Sigmoid colon (tissue), 7 donors: Measurements from ENCODE around the gene MED13L. TPM values are rescaled to one million over a fixed set of nuclear protein-coding genes. Genes with fewer than 3 reads are reported as not detected.

Experiments
- DNase-seq: peaks from one replicate; pipeline ENCODE4 v3.0.0-alpha.2; 2019
- H3K27ac ChIP-seq, 4 donors: fragments of 200-600 bp; sonication (generic); one replicate each; pipeline ENCODE4 v1.5.1; 2016 to 2019; ENCODE audit warnings: mild to moderate bottlenecking in 1 of 4
- H3K27me3 ChIP-seq, 3 donors: fragments of 200-600 bp; sonication (generic); one replicate each; pipeline ENCODE4 v1.5.1; 2019; ENCODE audit warnings: mild to moderate bottlenecking in 1 of 3
- H3K36me3 ChIP-seq, 4 donors: fragments of 200-600 bp; sonication (generic); one replicate each; pipeline ENCODE4 v1.5.1; 2016 to 2019
- H3K4me1 ChIP-seq, 4 donors: fragments of 200-600 bp; sonication (generic); one replicate each; pipeline ENCODE4 v1.5.1; 2017 to 2019
- H3K4me3 ChIP-seq, 4 donors: fragments of 200-600 bp; sonication (generic); one replicate each; pipeline ENCODE4 v1.5.1; 2017 to 2019; ENCODE audit warnings: mild to moderate bottlenecking in 2 of 4, moderate library complexity in 1 of 4
- H3K9me3 ChIP-seq, 4 donors: fragments of 200-600 bp in 3 of 4; sonication (generic) in 3 of 4; one replicate each; pipeline versions ENCODE4 v1.5.1 to v1.6.1; 2013 to 2019
- CTCF ChIP-seq, 4 experiments: fragments of 450-650 bp in 3 of 4; fragments of 200-600 bp in 1 of 4; IDR thresholded peaks; one replicate each; pipeline ENCODE4 v1.5.1; 2016 to 2019; ENCODE audit warnings: antibody characterized with exemption in 4 of 4, mild to moderate bottlenecking in 3 of 4, moderate library complexity in 2 of 4
- EP300 ChIP-seq, 4 donors: sonication (generic); formaldehyde crosslinking; IDR thresholded peaks; one replicate each; pipeline ENCODE4 v1.6.1; 2017; ENCODE audit warnings: antibody characterized with exemption in 4 of 4
- POLR2A ChIP-seq, 2 donors: fragments of 450-650 bp; IDR thresholded peaks; one replicate each; pipeline ENCODE4 v1.6.1; 2016; ENCODE audit warnings: antibody characterized with exemption in 2 of 2, mild to moderate bottlenecking in 2 of 2, moderate library complexity in 2 of 2
- POLR2AphosphoS5 ChIP-seq, 4 donors: sonication (generic); formaldehyde crosslinking; IDR thresholded peaks; one replicate each; pipeline ENCODE4 v1.6.1; 2017; ENCODE audit warnings: antibody characterized with exemption in 4 of 4
- whole genome bisulfite sequencing, 2 donors: extraction: QIAGEN DNeasy Blood & Tissue Kit; methylation state at CpG; one replicate each; pipeline ENCODE4 v1.1.7; 2013; 5-methylcytosine and 5-hydroxymethylcytosine counted together
- intact Hi-C: fragments of 100-400 bp; cut with DNase I; formaldehyde crosslinking; loops from one replicate; pipeline ENCODE4 v1.15.1; 2023
- polyA plus RNA-seq, 3 donors: library from polyadenylated mRNA; stranded (reverse); fragments of 200-250 nt; gene quantifications; one replicate each; pipeline ENCODE4 v1.2.3, GENCODE V29; 2013
- total RNA-seq, 4 donors: library from RNA; depleted of rRNA; stranded (reverse); fragments of >200 nt; gene quantifications; one replicate each; pipeline ENCODE4 v1.1.0, GENCODE V29; 2016
- donor health status: healthy with polysubstance abuse.
- donor health status: Bipolar disorder and iron deficiency.
- donor health status: healthy.

MED13L gene
- total and polyA plus RNA-seq, 7 donors: 12.5 to 246 (median 151) TPM

- Histone ChIP-seq H3K36me3 (no peaks in the 10 kb centered on the region), H3K9me3 (peaks cover 0 to 5% (median 4%) of the 10 kb centered on the region in 4 donors), H3K4me3 (no peak overlapping the region), H3K27me3 (peaks cover 0 to 17% (median 0%) of the 10 kb centered on the region in 3 donors), H3K27ac (no peak overlapping the region), H3K4me1 (no peaks in the 10 kb centered on the region)
- intact Hi-C loops: no loop called here
- TF ChIP-seq POLR2A (IDR thresholded peaks at IDR 0.05) (no peak), EP300 (IDR thresholded peaks at IDR 0.05) (no peak), CTCF (IDR thresholded peaks at IDR 0.05) (no peak), POLR2AphosphoS5 (IDR thresholded peaks at IDR 0.05) (no peak)
- WGBS, 2 donors: 86 to 87% methylated on average over 5 of the region's 5 CpGs
- no peak for DNase-seq
These were observed 353.6 kb downstream of the MED13L start for GRCh38 chr12:115923851-115924250.

- peaks cover 0 to 5% (median 4%) of the 10 kb centered on the region in 4 donors for H3K9me3 ChIP-seq
- intact Hi-C loops: no loop called here
- H3K36me3 ChIP-seq: no peaks in the 10 kb centered on the region
- no peak overlapping the region for H3K4me3 ChIP-seq
- TF ChIP-seq EP300 (IDR thresholded peaks at IDR 0.05) (no peak), POLR2AphosphoS5 (IDR thresholded peaks at IDR 0.05) (no peak), POLR2A (IDR thresholded peaks at IDR 0.05) (no peak), CTCF (IDR thresholded peaks at IDR 0.05) (no peak)
- H3K4me1 ChIP-seq: no peaks in the 10 kb centered on the region
- WGBS, 2 donors: 72 to 80% methylated on average over 8 of the region's 8 CpGs
- peaks cover 0 to 17% (median 0%) of the 10 kb centered on the region in 3 donors for H3K27me3 ChIP-seq
- no peak overlapping the region for H3K27ac ChIP-seq
- no peak for DNase-seq
These were observed 354.4 kb downstream of the MED13L start for GRCh38 chr12:115922952-115923564.

- no peaks in the 10 kb centered on the region for H3K36me3 ChIP-seq
- H3K4me3 ChIP-seq: no peak overlapping the region
- H3K4me1 ChIP-seq: peaks cover 0 to 5% (median 4%) of the 10 kb centered on the region in 4 donors
- no peak overlapping the region for H3K27ac ChIP-seq
- intact Hi-C loops: no loop called here
- no peak for DNase-seq
- H3K9me3 ChIP-seq: peaks cover 0 to 5% (median 4%) of the 10 kb centered on the region in 4 donors
- peaks cover 4 to 41% (median 5%) of the 10 kb centered on the region in 3 donors for H3K27me3 ChIP-seq
- TF ChIP-seq EP300 (IDR thresholded peaks at IDR 0.05) (no peak), POLR2A (IDR thresholded peaks at IDR 0.05) (no peak), POLR2AphosphoS5 (IDR thresholded peaks at IDR 0.05) (no peak), CTCF (IDR thresholded peaks at IDR 0.05) (no peak)
- 87 to 92% methylated on average over 3 of the region's 3 CpGs for WGBS, 2 donors
These were observed 356.9 kb downstream of the MED13L start for GRCh38 chr12:115920395-115921183.

- DNase-seq: no peak
- no peak overlapping the region for H3K27ac ChIP-seq
- TF ChIP-seq EP300 (IDR thresholded peaks at IDR 0.05) (no peak), POLR2AphosphoS5 (IDR thresholded peaks at IDR 0.05) (no peak), CTCF (IDR thresholded peaks at IDR 0.05) (no peak), POLR2A (IDR thresholded peaks at IDR 0.05) (no peak)
- no peaks in the 10 kb centered on the region for H3K36me3 ChIP-seq
- H3K4me1 ChIP-seq: peaks cover 0 to 5% (median 4%) of the 10 kb centered on the region in 4 donors
- no peak overlapping the region for H3K4me3 ChIP-seq
- intact Hi-C loops: loop anchor here (5.0 kb wide), 1 partner anchor 161 kb away; no protein-coding TSS in a partner anchor
- peaks cover 0 to 5% (median 4%) of the 10 kb centered on the region in 4 donors for H3K9me3 ChIP-seq
- H3K27me3 ChIP-seq: peaks cover 4 to 44% (median 5%) of the 10 kb centered on the region in 3 donors
- WGBS, 2 donors: 62 to 63% methylated on average over 7 of the region's 7 CpGs
These were observed 358.7 kb downstream of the MED13L start for GRCh38 chr12:115918763-115919162.
